Measurements from ENCODE around the gene ZNF438. TPM values are rescaled to one million over a fixed set of nuclear protein-coding genes. Genes with fewer than 3 reads are reported as not detected.

The ZNF438 gene
- total and polyA plus RNA-seq, 9 donors: 6.2 to 12.7 (median 7.1) TPM

DNA sequence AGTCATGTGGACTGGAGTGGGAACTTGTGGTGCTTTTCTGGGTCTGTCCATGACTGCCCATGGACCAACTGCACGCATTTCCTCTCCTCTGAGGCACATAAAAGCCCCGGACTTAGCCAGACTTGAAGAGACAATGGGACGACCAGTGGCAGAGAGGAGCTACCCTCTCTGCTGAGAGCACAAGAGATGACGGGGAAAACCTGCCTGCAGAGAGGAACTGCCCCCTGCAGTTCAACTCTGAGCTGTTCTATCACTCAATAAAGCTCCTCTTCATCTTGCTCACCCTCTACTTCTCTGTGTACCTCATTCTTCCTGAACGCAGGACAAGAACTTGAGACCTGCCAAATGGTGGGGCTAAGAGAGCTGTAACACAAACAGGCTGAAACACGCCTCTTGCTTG lies 184.5 kb downstream of the ZNF438 start:
- no peaks in the 10 kb centered on the region for H3K9me3 ChIP-seq
- intact Hi-C loops (cut with DNase I): no loop called here
- H3K4me1 ChIP-seq (ENCODE audit: insufficient read depth): no peaks in the 10 kb centered on the region
- DNase-seq: no peak
- H3K36me3 ChIP-seq: no peaks in the 10 kb centered on the region
- H3K27me3 ChIP-seq: no peaks in the 10 kb centered on the region
- TF ChIP-seq POLR2A (IDR thresholded peaks at IDR 0.05) (no peak), EP300 (IDR thresholded peaks at IDR 0.05) (no peak), CTCF (IDR thresholded peaks at IDR 0.05) (no peak)
- no peak overlapping the region for H3K4me3 ChIP-seq
- WGBS, 3 donors: 95 to 98% (median 96%) methylated on average over 6 of the region's 6 CpGs
- no peak overlapping the region for H3K27ac ChIP-seq

DNA sequence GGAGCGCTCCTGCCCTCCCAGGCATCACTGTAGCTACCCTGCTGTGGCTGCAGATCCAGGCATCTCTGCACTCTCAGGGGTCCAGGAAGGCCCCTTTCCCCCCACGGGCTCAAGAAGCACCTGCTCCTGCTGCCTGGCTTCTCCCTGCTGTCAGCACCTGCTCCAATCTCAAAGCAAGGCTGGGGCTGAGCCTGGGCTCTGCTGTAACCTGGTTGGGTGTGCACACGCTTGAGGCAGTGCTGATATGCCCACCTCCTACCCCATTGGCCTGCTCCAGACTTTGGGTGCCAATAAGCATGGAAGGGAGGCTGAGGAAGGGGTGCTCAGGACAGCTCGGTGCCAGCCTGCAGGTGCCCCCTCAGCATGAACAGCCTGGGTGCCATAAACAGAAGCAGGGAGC lies 185.0 kb downstream of the ZNF438 start:
- TF ChIP-seq POLR2A (IDR thresholded peaks at IDR 0.05) (no peak), EP300 (IDR thresholded peaks at IDR 0.05) (no peak), CTCF (IDR thresholded peaks at IDR 0.05) (no peak)
- H3K4me3 ChIP-seq: no peak overlapping the region
- WGBS, 3 donors: 67 to 86% (median 77%) methylated on average over 3 to 4 of the region's 4 CpGs
- H3K9me3 ChIP-seq: no peaks in the 10 kb centered on the region
- no peak overlapping the region for H3K27ac ChIP-seq
- DNase-seq: no peak
- no peaks in the 10 kb centered on the region for H3K27me3 ChIP-seq
- intact Hi-C loops (cut with DNase I): no loop called here
- H3K36me3 ChIP-seq: no peaks in the 10 kb centered on the region
- H3K4me1 ChIP-seq (ENCODE audit: insufficient read depth): no peaks in the 10 kb centered on the region

DNA sequence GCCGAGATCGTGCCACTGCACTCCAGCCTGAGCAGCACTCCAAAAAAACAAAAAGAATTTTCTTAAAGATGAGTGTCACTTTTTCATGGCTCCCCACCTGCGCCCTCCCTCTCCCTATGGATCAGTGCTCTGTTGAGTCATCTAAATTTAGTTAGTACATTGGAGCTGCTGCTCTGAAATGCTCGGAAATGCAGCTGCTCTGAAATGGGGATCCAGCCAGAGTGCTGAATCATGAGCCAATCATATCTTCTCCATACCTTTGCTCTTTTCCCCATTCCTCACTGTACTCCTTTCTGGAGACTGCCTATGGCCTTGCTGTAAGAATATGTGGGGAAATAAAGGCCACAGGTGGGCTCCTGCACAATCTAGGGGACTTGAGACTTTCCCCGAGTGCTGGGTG lies 188.8 kb downstream of the ZNF438 start:
- Histone ChIP-seq H3K4me1 (ENCODE audit: insufficient read depth) (peaks cover 2% of the 10 kb centered on the region), H3K36me3 (no peaks in the 10 kb centered on the region), H3K27ac (no peak overlapping the region), H3K27me3 (no peaks in the 10 kb centered on the region), H3K4me3 (no peak overlapping the region), H3K9me3 (no peaks in the 10 kb centered on the region)
- WGBS, 3 donors: 76 to 95% (median 93%) methylated on average over 5 of the region's 5 CpGs
- no peak for DNase-seq
- intact Hi-C loops (cut with DNase I): no loop called here
- TF ChIP-seq CTCF (IDR thresholded peaks at IDR 0.05): no peak
- no peak for TF ChIP-seq EP300 (IDR thresholded peaks at IDR 0.05)
- TF ChIP-seq POLR2A (IDR thresholded peaks at IDR 0.05): no peak

DNA sequence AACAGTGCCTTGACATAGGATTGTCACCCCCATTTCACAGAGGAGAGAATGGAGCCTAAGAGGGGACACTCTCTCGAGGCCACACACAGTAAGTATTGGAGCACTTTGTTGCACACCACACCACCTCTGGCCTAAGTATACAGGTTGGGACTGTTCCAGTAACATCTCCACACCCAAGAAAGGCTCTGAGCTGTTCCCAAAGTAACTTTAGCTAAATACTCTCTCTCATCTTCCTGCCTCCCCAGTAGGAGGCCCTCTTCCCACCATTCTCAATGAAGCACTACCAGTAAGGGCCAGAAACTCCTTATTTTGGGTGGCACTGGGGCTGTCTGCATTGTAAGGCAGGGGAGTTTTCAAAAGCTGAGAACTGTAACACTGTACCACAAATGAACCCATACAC lies 189.5 kb downstream of the ZNF438 start:
- H3K27me3 ChIP-seq: no peaks in the 10 kb centered on the region
- H3K4me3 ChIP-seq: no peak overlapping the region
- no peak overlapping the region for H3K27ac ChIP-seq
- no peaks in the 10 kb centered on the region for H3K9me3 ChIP-seq
- TF ChIP-seq CTCF (IDR thresholded peaks at IDR 0.05) (no peak), POLR2A (IDR thresholded peaks at IDR 0.05) (no peak), EP300 (IDR thresholded peaks at IDR 0.05) (no peak)
- no peaks in the 10 kb centered on the region for H3K36me3 ChIP-seq
- intact Hi-C loops (cut with DNase I): no loop called here
- WGBS, 3 donors: 96 to 100% (median 97%) methylated on average over 1 of the region's 1 CpG
- DNase-seq: no peak
- peaks cover 2% of the 10 kb centered on the region for H3K4me1 ChIP-seq (ENCODE audit: insufficient read depth)
